Stimulated activated naive B cell treated with anti-CD40 and anti-IgM and Interleukin-4, amounts not matched to agents 10 μg/mL and 1 μg/mL and 100 μg/mL, for 72 hours (primary cell): Measurements from ENCODE around the gene GCAT.

Experiments used
- ATAC-seq, 2 donors: fragments of 150-1000 bp; cut with Tn5 transposase; replicated peaks; 2 replicates each; pipeline ENCODE4 v1.10.0; 2021; ENCODE audit warnings: moderate library complexity in 1 of 2
- DNase-seq: peaks from one replicate; pipeline ENCODE4 v3.0.0; 2021
- H3K27ac Mint-ChIP-seq: one replicate; pipeline ENCODE4 v1.8.0; 2022; ENCODE audit warnings: mild to moderate bottlenecking, mixed read lengths
- H3K27me3 Mint-ChIP-seq, 2 donors: one replicate each; pipeline ENCODE4 v1.8.0; 2022; ENCODE audit warnings: mixed read lengths in 2 of 2
- H3K36me3 Mint-ChIP-seq, 2 donors: one replicate each; pipeline ENCODE4 v1.8.0; 2022; ENCODE audit warnings: mixed read lengths in 2 of 2, mild to moderate bottlenecking in 1 of 2
- H3K4me1 Mint-ChIP-seq, 2 donors: one replicate each; pipeline ENCODE4 v1.8.0; 2022; ENCODE audit warnings: mixed read lengths in 2 of 2, mild to moderate bottlenecking in 1 of 2
- H3K4me3 Mint-ChIP-seq, 2 donors: one replicate each; pipeline ENCODE4 v1.8.0; 2022; ENCODE audit warnings: mild to moderate bottlenecking in 2 of 2, mixed read lengths in 2 of 2, moderate library complexity in 1 of 2
- H3K9me3 Mint-ChIP-seq, 2 donors: one replicate each; pipeline ENCODE4 v1.8.0; 2022; ENCODE audit warnings: mixed read lengths in 2 of 2, mild to moderate bottlenecking in 1 of 2

The GCAT gene

GRCh38 chr22:37807410-37808293 lies at the start of gene GCAT:
Gene GCAT, plus strand, starts transcription at chr22:37807934. Its CDS starts 34 bp downstream, at chr22:37807968.
- Mint-ChIP-seq H3K9me3 (no peaks in the 10 kb centered on the region), H3K36me3 (peaks cover 0 to 4% of the 10 kb centered on the region in 2 donors), H3K4me1 (peaks cover 27 to 55% of the 10 kb centered on the region in 2 donors), H3K27me3 (peaks cover 52 to 80% of the 10 kb centered on the region in 2 donors), H3K4me3 (peak within 1 kb of the TSS; percentile 78 to 84), H3K27ac (peak within 1 kb of the TSS; percentile 59)
- DNase-seq = peak; percentile 79
- peak; percentile 92 to 95 for ATAC-seq

GRCh38 chr22:37758694-37759093 lies 49.0 kb upstream of the GCAT start:
- Mint-ChIP-seq H3K4me1 (peaks cover 0 to 5% of the 10 kb centered on the region in 2 donors), H3K27me3 (no peaks in the 10 kb centered on the region), H3K36me3 (peaks cover 39 to 57% of the 10 kb centered on the region in 2 donors), H3K9me3 (no peaks in the 10 kb centered on the region), H3K4me3 (no peak overlapping the region), H3K27ac (no peak overlapping the region)
- ATAC-seq = no peak
- DNase-seq = no peak

- DNase-seq (no peak), ATAC-seq (no peak)
- Mint-ChIP-seq H3K4me3 (no peak overlapping the region), H3K4me1 (peaks cover 0 to 5% of the 10 kb centered on the region in 2 donors), H3K27ac (no peak overlapping the region), H3K27me3 (no peaks in the 10 kb centered on the region), H3K36me3 (peaks cover 45 to 62% of the 10 kb centered on the region in 2 donors), H3K9me3 (no peaks in the 10 kb centered on the region)
These were observed 48.5 kb upstream of the GCAT start for GRCh38 chr22:37759281-37759680.

GRCh38 chr22:37760152-37760551 lies 47.6 kb upstream of the GCAT start:
- no peak overlapping the region for H3K4me3 Mint-ChIP-seq
- no peaks in the 10 kb centered on the region for H3K9me3 Mint-ChIP-seq
- no peak for DNase-seq
- H3K27ac Mint-ChIP-seq = no peak overlapping the region
- peaks cover 47 to 63% of the 10 kb centered on the region in 2 donors for H3K36me3 Mint-ChIP-seq
- no peak for ATAC-seq
- no peaks in the 10 kb centered on the region for H3K27me3 Mint-ChIP-seq
- peaks cover 2 to 5% of the 10 kb centered on the region in 2 donors for H3K4me1 Mint-ChIP-seq

- DNase-seq = no peak
- ATAC-seq = no peak
- Mint-ChIP-seq H3K36me3 (peaks cover 45 to 54% of the 10 kb centered on the region in 2 donors), H3K4me1 (peaks cover 2 to 5% of the 10 kb centered on the region in 2 donors), H3K27me3 (no peaks in the 10 kb centered on the region), H3K4me3 (no peak overlapping the region), H3K9me3 (no peaks in the 10 kb centered on the region), H3K27ac (no peak overlapping the region)
These were observed 45.3 kb upstream of the GCAT start for GRCh38 chr22:37762389-37762836.

GRCh38 chr22:37763012-37763411 lies 44.7 kb upstream of the GCAT start:
- Mint-ChIP-seq H3K36me3 (peaks cover 44 to 51% of the 10 kb centered on the region in 2 donors), H3K4me1 (peaks cover 2 to 5% of the 10 kb centered on the region in 2 donors), H3K27me3 (no peaks in the 10 kb centered on the region), H3K9me3 (no peaks in the 10 kb centered on the region), H3K27ac (peak overlapping the region; percentile 60), H3K4me3 (no peak overlapping the region)
- DNase-seq (no peak), ATAC-seq (no peak)

GRCh38 chr22:37763652-37764051 lies 44.1 kb upstream of the GCAT start:
- Mint-ChIP-seq H3K9me3 (no peaks in the 10 kb centered on the region), H3K36me3 (peaks cover 39 to 44% of the 10 kb centered on the region in 2 donors), H3K4me3 (no peak overlapping the region), H3K4me1 (peaks cover 2 to 5% of the 10 kb centered on the region in 2 donors), H3K27ac (peak overlapping the region; percentile 20), H3K27me3 (no peaks in the 10 kb centered on the region)
- no peak for DNase-seq
- ATAC-seq = no peak

- Mint-ChIP-seq H3K27ac (no peak overlapping the region), H3K27me3 (no peaks in the 10 kb centered on the region), H3K4me3 (no peak overlapping the region), H3K9me3 (no peaks in the 10 kb centered on the region), H3K36me3 (peaks cover 31 to 35% of the 10 kb centered on the region in 2 donors), H3K4me1 (peaks cover 2 to 5% of the 10 kb centered on the region in 2 donors)
- DNase-seq (no peak), ATAC-seq (peak in 1 of 2 donors; percentile 23)
These were observed 43.1 kb upstream of the GCAT start for GRCh38 chr22:37764622-37765021.

GRCh38 chr22:37765498-37765897 lies 42.2 kb upstream of the GCAT start:
- H3K4me1 Mint-ChIP-seq = peaks cover 2 to 5% of the 10 kb centered on the region in 2 donors

GRCh38 chr22:37765953-37766576 lies 41.7 kb upstream of the GCAT start:
- H3K4me3 Mint-ChIP-seq = no peak overlapping the region
- ATAC-seq (no peak), DNase-seq (no peak)
- H3K36me3 Mint-ChIP-seq = peaks cover 28 to 31% of the 10 kb centered on the region in 2 donors
- no peaks in the 10 kb centered on the region for H3K9me3 Mint-ChIP-seq
- peaks cover 2 to 5% of the 10 kb centered on the region in 2 donors for H3K4me1 Mint-ChIP-seq
- H3K27me3 Mint-ChIP-seq = no peaks in the 10 kb centered on the region
- no peak overlapping the region for H3K27ac Mint-ChIP-seq

More at GRCh38 chr22:37765498-37765897, 42.2 kb upstream of the GCAT start:
- Mint-ChIP-seq H3K9me3 (no peaks in the 10 kb centered on the region), H3K27ac (no peak overlapping the region), H3K27me3 (no peaks in the 10 kb centered on the region), H3K36me3 (peaks cover 29 to 31% of the 10 kb centered on the region in 2 donors), H3K4me3 (no peak overlapping the region)
- no peak for DNase-seq
- no peak for ATAC-seq

GRCh38 chr22:37768273-37768672 lies 39.5 kb upstream of the GCAT start:
- no peaks in the 10 kb centered on the region for H3K27me3 Mint-ChIP-seq
- no peaks in the 10 kb centered on the region for H3K9me3 Mint-ChIP-seq
- H3K36me3 Mint-ChIP-seq = peaks cover 22 to 32% of the 10 kb centered on the region in 2 donors
- H3K4me3 Mint-ChIP-seq = no peak overlapping the region
- peaks cover 0 to 2% of the 10 kb centered on the region in 2 donors for H3K4me1 Mint-ChIP-seq
- DNase-seq (no peak), ATAC-seq (no peak)
- no peak overlapping the region for H3K27ac Mint-ChIP-seq

- DNase-seq (no peak), ATAC-seq (no peak)
- no peak overlapping the region for H3K27ac Mint-ChIP-seq
- peaks cover 21 to 33% of the 10 kb centered on the region in 2 donors for H3K36me3 Mint-ChIP-seq
- peaks cover 0 to 2% of the 10 kb centered on the region in 2 donors for H3K4me1 Mint-ChIP-seq
- no peaks in the 10 kb centered on the region for H3K27me3 Mint-ChIP-seq
- H3K9me3 Mint-ChIP-seq = no peaks in the 10 kb centered on the region
- no peak overlapping the region for H3K4me3 Mint-ChIP-seq
These were observed 38.7 kb upstream of the GCAT start for GRCh38 chr22:37769056-37769455.

- H3K27me3 Mint-ChIP-seq = no peaks in the 10 kb centered on the region
- peaks cover 0 to 2% of the 10 kb centered on the region in 2 donors for H3K4me1 Mint-ChIP-seq
- ATAC-seq (no peak), DNase-seq (no peak)
- H3K4me3 Mint-ChIP-seq = no peak overlapping the region
- H3K9me3 Mint-ChIP-seq = no peaks in the 10 kb centered on the region
- no peak overlapping the region for H3K27ac Mint-ChIP-seq
- H3K36me3 Mint-ChIP-seq = peaks cover 16 to 27% of the 10 kb centered on the region in 2 donors
These were observed 36.7 kb upstream of the GCAT start for GRCh38 chr22:37771081-37771480.

- DNase-seq (no peak), ATAC-seq (no peak)
- Mint-ChIP-seq H3K4me3 (no peak overlapping the region), H3K27ac (no peak overlapping the region), H3K36me3 (peaks cover 16 to 27% of the 10 kb centered on the region in 2 donors), H3K9me3 (no peaks in the 10 kb centered on the region), H3K27me3 (no peaks in the 10 kb centered on the region), H3K4me1 (peaks cover 0 to 5% of the 10 kb centered on the region in 2 donors)
These were observed 35.9 kb upstream of the GCAT start for GRCh38 chr22:37771702-37772427.
